ENCODE measurements around the gene NRXN2.
A peak's percentile ranks its signal among the peaks of the same experiment; 100 is the strongest.
"Not testable (repeated sequence)": the region's sequence is repeated elsewhere in the genome, so short reads cannot be mapped to it uniquely, and the experiment has no call there.

The NRXN2 gene

DNA sequence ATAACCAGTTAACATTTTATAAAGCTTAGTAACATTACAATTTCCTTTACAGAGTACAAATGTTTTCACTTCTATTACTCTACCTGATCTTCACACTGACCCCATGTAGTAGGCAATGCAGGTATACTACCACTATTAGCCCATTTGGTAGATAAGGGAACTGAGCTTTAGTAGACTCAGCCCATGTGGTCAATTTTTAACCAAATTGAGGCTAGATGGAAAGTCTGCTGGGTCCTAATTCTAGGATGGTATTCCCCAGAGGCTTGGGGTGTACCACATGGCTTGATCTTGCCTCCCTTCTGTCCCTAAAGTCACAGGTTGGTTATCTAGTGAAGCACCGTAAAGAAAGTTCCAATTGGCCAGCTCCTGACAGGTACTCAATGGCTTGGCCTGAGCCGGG lies 48.2 kb downstream of the NRXN2 start:
- DNase-seq (ENCODE audit: low read depth), result no peak

DNA sequence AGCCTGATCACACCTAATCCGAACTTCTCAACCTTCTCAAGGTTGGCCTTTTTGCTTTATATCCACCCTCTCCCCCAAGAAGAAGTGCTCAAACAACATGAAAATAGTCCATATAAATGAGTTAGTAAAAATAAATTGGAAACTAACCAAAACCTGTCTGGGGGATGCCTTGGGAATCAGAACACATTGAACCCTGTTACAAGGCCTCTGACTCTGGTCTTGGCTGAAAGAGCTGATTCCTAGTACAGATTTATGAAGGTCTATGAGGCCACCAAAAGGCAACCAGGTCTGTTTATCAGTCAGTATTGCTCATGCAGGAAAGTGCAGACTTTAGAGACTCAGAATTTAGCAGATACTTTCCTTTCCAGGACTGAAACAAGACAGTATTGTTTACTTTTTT lies 49.7 kb downstream of the NRXN2 start:
- no peak for DNase-seq (ENCODE audit: low read depth)

DNA sequence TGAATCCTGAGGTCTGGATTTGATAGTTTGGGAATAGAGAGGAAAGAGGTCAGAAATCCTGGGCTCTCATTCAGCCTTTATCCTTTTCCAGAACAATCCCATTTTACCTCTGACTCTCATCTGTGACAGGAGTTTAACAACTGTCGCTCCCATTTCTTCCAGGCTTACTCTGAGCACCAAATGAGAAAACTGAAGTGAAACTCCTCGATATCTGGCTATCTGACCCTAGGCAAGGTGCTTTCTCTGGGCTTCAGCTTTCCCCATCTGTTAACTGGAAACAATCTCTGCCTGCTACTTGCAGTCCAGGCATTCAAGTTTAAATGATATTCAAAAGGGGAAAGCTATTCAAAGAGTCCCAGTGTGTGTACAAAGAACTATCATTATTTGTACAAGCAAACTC lies 50.1 kb downstream of the NRXN2 start:
- no peak for DNase-seq (ENCODE audit: low read depth)

DNA sequence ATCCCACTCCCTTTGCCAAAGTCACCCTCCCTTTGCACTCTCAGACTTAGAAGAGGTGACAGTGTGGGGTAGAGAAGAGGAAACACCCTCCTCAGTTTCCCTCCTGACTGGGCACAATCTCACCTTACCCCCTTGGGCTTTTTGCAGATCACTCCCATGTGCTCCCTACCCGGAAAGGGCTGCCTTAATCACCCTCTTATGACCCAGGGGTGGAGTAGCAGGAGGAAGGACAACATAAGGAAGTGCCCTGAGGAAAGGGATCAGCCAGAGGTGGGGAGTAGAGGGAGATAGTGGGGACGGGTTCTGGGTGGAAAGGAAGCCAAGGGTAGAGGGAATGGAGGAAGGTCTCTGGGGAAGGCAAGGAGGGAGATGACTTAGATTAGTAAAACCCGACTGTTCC lies 52.0 kb downstream of the NRXN2 start:
- DNase-seq (ENCODE audit: low read depth), result no peak

DNA sequence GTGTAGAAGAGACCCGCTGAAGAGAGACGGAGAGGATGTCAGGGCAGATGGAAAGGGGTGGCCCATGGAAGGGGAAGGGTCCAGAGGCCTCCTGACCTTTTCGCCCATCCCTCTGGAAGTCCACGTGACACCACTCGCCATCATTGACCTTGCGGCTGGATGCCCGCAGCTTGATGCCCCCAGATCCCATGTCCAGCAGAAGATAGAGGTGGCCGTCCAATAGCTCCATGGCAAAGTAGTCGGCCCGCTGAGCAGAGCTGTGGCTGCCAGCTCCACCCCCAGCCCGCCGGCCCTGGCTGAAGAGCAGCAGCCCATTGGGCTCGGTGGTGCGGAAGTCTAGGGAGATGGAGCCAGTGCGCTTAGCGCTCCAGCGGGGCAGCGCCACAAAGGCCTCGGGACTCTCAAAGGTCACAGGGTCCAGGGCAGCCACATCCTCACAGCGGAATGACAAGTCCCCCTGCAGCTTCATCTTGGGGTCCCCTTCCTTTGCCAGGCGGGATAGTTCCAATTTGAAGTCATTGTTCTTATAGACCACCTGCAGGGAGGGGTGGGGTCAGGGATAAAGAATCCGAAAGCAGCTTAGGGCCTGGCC lies 55.7 kb downstream of the NRXN2 start:
- no peak for DNase-seq (ENCODE audit: low read depth)

DNA sequence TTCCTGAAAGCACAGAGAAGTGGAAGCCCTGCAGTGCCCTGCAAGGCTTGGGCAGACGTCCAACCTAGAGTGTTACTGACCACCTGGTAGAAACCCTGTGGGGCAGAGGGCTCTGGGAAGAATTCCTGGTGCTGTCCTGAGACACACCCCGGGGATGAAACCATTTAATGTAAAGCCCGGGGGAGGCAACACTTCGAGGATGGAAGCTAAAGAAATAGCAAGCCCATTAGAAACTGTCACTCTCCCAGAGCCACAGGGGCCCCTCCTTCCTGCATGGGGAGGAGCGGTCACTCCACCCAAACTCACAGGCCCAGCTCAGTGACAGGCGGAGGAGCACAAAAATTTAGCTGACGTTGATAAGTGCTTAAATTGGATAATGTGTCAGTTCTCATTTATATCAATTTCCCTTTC lies 57.6 kb downstream of the NRXN2 start:
- no peak for DNase-seq (ENCODE audit: low read depth)

DNA sequence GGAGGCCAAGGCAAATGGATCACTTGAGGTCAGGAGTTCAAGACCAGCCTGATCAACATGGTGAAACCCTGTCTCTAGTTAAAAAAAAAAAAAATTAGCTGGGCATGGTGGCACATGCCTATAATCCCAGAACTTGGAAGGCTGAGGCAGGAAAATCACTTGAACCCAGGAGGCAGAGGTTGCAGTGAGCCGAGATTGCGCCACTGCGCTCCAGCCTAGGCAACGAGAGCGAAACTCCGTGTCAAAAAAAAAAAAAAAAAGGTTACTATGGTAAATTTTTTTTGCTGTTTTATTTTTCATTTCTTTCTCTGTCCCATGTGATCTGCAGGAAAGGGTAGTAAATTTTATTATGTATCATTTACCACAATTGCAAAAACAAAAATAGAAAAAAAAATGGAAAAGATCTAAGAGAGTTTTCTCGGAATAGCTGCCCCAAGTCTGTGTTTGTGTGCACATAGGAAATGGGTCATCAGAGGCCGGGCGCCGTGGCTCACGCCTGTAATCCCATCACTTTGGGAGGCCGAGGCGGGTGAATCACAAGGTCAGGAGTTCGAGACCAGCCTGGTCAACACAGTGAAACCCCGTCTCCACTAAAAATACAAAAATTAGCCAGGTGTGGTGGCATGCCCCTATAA lies 58.6 kb downstream of the NRXN2 start:
- DNase-seq (ENCODE audit: low read depth), result not testable (repeated sequence)

DNA sequence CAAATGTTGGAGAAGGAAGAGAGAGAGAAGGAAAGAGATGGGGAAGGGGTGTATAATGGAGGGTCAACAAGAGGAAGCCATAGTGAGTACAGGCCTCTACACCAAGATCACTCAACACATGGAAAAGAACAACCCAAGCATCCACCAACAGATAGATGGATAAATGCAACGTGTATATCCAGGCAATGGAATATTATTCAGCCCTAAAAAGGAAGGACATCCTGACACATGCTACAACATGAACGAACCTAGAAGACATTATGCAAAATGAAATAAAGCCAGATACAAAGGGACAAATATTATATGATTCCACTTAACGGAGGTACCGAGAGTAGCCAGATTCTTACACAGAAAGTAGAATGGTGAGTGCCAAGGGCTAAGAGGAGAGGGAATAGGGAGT lies 59.3 kb downstream of the NRXN2 start:
- no peak for DNase-seq (ENCODE audit: low read depth)

DNA sequence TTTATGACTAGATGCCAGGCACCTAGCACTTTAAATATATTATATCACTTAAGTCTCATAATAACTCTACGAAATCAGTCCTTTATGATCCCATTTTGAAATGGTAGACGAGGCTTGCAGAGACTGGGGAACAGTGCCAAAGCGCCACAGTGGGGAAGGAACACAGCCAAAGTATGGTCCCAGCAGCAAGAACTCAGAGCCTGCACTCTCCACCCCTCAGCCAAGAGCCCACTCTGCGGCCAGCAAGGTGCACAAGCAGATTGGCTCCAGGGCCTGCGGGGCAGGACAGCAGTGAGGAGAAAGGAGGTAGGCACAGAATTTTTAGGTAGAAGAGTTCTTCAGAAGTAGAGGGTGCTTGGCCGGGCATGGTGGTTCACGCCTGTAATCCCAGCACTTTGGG lies 61.4 kb downstream of the NRXN2 start:
- DNase-seq (ENCODE audit: low read depth), result no peak

DNA sequence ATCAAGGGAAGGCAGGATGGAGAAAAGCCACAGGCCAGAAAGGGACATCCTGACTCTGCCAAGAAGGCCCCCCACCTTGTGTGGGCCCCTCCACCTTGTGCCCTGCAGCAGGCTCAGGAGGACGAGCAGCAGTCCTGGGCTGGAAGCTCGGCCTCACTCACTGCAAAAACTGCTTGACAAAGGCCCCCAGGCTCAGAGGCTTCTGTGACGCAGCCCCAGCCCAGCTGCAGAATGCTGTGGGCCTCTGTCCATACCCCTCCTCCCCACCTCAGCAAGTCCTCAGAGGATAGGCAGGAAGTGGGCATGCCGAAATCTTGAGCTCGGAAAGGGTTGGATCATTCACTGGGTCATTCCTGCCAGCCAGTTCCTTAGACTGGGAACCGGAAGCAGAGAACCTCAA lies 61.9 kb downstream of the NRXN2 start:
- no peak for DNase-seq (ENCODE audit: low read depth)

DNA sequence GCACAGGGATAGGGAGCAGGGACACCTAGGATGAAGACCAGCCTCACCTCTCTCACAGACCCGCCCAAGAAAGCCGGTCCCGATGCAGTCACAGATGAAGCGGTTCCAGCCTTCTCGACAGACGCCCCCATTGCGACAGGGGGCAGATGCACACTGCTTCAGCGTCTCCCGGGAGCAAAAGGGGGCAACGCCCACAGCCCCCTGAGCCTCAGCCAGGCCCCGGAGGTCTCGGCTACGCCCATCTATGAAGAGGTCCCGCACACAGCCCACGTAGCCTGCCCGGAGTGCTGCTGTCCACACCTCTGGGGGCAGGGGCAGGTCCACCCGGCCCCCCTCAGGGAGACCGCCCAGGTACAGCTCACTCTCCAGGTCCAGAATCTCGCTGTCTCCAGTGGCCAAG lies 62.3 kb downstream of the NRXN2 start:
- no peak for DNase-seq (ENCODE audit: low read depth)

DNA sequence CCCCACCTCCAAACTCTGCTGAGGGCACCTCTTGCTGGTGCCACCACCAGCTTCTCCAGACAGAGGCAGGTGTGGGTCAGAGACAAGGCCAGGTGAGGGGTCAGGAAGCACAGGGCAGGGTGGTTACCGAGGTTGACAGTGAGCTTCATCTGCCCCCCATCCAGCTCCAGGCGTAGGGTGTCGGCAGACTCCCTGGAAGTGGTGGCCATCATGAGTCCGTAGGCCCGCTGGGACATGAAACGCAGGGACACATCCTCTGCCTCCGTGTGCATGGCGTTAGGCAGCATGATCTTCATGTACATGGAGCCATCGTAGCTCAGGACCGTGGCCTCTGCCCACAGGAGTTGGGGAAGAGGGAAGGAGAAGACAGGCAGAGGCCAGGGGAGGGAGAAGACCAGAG lies 62.8 kb downstream of the NRXN2 start:
- no peak for DNase-seq (ENCODE audit: low read depth)

DNA sequence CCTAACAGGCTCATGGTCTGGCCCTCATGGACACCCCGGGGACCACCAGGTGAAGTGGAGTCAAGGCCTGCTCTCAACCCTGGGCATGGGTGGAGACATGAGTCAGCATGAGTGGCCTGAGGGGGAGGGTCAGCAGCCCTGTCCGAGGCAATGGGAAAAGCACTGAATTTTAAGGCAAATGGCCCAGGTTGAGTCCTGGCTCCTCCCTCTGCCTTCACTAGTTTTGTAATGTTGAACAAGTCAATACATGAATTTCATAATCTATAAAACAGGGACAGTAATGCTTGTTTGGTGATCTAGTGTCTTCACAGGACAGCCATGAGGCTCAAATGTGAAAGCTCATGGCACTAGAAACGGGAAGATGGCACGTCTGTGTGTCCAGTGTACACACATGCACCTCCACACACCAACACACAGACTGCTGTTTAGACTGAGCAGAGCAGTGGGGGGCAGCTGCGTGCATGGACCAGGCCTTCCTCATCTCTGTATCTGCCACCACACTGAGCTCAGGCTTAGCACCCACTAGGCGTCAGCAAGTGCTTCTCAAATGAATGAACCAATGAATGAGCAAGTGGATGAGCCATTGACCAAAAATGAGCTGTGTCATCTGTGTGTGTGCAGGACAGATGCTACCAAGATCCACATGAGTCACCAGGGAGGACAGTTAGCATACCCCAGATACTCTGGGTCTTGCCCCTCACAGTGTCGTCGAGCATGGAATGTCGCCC lies 63.4 kb downstream of the NRXN2 start:
- peak; percentile 59 for DNase-seq (ENCODE audit: low read depth)

DNA sequence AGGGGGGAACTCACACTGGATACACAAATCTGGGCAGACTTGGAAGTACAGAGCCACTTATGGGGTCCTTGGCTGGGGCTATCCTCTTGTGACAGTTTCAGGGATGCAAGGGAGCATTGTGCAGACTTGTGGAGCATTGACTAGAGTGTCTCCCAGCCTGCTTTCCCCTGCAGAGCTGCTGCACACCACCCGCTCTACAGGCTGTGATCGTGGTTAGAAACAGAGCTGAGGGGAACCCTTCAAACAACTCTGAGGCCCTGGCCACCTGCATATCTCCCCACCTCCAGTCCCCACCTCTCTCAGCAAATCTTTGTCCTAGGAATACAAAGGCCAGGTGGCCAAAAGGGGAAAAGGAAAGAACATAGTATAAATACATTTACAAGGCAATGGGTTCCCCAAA lies 64.7 kb downstream of the NRXN2 start:
- no peak for DNase-seq (ENCODE audit: low read depth)

DNA sequence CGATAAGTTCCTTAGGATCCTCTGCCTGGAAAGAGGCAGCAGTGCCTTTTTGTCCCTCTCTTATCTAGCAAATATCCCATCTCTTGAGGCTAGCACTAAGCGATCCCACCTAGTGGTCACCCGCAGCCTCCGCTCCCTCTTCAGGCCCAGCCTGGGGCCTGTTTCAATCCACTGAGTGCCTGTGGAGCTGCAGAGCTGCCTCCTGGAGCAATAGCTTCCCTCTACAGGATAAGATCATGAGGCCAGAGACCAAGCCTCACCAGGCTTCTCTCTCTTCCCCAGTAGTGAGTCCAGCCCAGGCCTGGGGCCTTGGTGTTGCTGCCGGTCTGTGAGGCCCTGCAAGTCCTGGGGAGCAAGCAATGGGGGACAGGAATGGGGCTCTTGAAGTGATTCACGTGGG lies 66.1 kb downstream of the NRXN2 start:
- no peak for DNase-seq (ENCODE audit: low read depth)

DNA sequence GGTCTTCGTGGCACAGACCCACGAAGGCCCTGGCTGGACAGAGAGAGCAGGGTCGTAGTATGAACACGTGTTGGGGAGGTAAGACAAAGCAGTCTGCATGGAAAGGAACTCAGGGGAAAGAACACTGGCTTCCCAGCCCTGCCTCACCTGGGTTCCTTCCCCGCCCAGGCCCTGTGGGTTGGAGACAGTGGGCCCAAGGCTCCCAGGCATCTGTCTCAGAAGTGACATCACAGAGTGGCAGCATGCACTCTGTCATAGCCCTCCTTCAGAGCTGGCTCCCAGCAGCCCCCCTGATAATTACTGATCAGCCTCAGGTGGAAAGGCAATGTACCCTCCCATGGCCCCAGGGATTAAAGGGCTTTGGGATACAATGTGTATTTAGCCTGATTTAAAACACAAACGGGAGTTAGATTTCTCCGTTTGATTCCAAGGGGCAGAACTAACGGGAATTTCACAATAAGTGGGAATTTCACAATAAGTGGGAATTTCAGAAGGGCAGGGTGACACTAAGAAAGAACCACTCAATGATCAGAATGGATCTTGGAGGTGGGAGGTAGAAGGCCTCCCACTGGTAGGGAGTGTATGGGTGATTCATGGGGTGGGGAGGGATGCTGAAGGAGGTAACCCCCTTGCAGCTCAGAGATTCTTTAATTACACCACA lies 66.9 kb downstream of the NRXN2 start:
- DNase-seq (ENCODE audit: low read depth), result peak; percentile 74

DNA sequence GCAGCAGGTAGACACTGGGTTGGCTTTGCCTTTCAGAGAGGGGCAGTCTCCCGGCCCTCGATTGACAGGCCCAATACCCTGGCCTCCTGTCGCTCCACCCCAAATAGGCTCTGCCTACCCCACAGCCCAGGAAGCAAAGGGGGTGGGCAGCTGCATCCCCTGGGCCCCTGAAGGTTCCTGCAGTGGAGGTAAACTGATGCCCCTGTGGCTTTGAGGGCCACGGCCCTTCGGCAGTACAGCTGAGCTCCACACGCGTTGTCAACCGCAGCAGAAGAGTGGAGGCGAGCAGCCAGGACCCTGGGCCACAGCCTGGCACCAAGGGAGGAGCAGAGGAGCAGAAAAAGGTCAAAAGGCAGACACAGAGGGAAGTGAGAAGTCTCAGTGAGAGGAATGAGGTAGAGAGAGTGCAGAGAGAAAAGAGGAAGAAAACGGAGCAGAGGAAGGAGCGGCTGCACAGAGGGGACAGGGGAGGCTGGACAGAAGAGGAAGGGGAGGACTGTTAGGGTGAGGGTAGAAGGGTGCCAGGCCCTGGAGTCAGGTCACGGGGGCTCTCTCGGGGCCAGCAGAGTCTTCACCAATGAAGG lies 67.9 kb downstream of the NRXN2 start:
- DNase-seq (ENCODE audit: low read depth), result no peak

DNA sequence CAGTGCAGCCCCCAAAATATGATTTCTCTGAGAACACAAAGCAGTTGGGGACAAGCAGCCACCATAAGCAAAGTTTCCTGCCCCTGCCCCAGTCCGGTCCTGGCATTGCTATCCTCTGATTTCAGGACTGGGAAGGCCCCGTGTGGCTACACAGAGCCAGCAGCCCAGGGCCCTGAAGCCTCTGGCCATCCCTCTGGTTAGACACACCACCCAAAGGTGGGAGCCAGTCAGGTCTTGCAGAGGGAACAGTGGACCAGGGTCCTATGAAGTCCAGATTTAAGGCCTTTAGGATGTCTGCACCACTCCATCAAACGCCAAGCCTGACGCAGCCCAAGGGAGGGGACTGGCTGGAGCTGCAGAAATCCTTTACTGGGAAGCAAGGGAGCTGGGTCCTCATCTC lies 68.6 kb downstream of the NRXN2 start:
- DNase-seq (ENCODE audit: low read depth), result no peak

DNA sequence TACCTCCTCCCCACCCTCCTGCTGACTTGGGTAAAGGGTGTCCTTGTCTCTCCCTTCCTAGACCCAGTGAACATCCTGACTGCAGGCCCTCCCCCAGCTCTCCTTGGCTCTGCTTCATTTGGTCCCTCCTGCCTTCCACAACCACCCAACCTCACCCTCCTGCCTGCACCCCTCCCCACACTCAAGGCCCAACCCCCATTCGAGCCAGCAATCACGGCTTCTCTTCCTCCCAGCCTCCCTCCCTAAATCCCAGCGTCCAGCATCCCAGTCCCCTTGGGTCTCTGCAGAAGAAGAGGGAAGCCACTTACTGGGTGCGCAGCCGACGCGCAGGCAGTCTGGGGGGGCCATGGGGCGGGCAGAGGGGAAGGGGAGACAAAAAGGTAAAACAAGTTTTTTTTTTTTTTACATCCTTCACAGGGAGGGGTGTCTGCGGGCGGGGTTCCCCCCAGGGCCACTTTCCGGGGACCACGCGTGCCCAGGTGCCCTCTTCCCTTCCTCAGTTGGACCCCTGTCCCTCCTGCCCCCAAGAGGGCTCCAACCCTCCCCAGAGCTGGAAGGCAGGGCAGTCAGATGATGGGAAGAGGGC lies 69.5 kb downstream of the NRXN2 start:
- no peak for DNase-seq (ENCODE audit: low read depth)

DNA sequence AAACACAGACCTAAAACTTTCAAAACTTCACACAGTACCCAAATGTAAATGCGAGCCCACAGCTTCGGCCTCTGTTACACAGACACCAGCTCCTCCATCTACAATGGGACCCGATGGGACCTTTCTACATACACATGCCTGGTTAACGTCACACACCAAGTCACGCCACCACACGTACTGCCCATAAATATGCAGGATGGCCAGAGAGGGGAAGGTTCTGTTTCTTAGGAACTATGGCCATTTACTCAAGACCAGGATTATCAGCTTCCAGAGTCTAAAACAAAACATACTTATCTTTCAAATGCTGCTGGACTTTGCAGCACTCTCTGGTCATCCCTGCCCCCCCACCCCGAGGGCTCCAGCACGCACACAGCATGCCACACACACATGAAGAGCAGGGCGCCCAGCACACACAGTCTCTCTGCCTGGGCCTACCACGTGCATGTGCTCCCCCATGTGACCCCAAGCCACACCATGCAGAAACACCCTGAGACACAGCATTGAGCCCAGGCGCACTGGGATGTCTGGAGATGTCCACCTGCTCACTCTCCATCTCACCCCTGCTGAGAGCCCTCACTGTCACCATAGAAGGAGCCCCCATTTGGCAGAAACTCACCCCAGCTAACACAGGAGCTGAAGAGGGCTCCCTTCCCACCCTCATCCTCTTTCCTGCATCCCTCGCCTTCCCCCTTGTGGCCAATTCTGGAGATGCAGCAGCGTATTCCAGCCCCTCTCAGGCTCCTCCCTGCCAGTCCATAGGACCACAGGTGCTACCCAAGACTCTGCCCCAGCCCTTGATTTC lies 70.2 kb downstream of the NRXN2 start:
- DNase-seq (ENCODE audit: low read depth), result peak; percentile 50

DNA sequence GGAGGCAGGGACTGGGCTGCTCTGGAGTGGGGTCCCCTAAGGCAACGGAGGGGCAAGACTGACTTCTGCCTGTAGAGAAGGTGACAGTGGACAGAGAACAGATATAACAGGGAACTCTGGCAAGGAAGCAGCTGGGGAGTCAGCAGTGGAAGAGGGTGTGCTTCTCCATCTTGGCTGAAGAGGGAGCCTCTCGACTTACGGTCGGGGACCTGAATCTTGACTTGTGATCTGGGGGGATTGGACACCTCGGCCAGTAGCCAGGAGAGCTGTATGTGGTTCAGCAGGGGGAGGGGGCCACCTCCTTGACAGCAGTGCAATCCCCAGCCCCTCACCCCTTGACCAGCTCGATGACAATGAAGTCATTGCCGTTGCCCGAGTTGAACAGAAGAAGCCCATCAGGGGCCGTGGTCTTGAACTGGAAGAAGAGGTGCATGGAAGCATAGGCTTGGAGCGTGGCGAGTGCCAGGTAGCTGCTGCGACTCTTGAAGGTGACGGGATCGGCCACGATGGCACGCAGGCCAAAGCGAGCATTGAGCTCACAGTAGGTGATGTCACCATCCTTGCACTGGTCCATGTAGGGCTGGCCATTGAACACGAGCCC lies 72.0 kb downstream of the NRXN2 start:
- DNase-seq (ENCODE audit: low read depth), result peak; percentile 14
